HL-60 (cell line): ENCODE results near the gene SMIM28.

Experiments used
- DNase-seq, 2 experiments: peaks; one replicate each; pipeline ENCODE4 v3.0.0-alpha.2; 2010 to 2020; ENCODE audit warnings: low read depth in 1 of 2, low spot score in 1 of 2
- H3K27ac ChIP-seq: fragments of 250-450 bp; sonication (Bioruptor Pico); replicated peaks from 2 replicates; pipeline ENCODE4 v1.5.1; 2020; ENCODE audit warnings: mild to moderate bottlenecking, moderate library complexity
- H3K27me3 ChIP-seq: fragments of 250-450 bp; sonication (Bioruptor Pico); 2 replicates; pipeline ENCODE4 v1.5.1; 2021; ENCODE audit warnings: mild to moderate bottlenecking, moderate library complexity; ENCODE audit not compliant: insufficient read depth, poor library complexity, severe bottlenecking
- H3K4me3 ChIP-seq: replicated peaks from 2 replicates; pipeline ENCODE4 v1.5.1; 2011; ENCODE audit warnings: mild to moderate bottlenecking, control low read depth, low read length; ENCODE audit not compliant: insufficient read depth
- CTCF ChIP-seq: IDR thresholded peaks from one replicate; pipeline ENCODE4 v1.5.1; 2011; ENCODE audit warnings: low read length, control low read depth, inconsistent platforms; ENCODE audit not compliant: insufficient read depth
- GABPA ChIP-seq: IDR thresholded peaks from 2 replicates; pipeline ENCODE4 v1.6.1; 2012; ENCODE audit warnings: low read depth
- POLR2AphosphoS5 ChIP-seq: IDR thresholded peaks from 2 replicates; pipeline ENCODE4 v1.6.1; 2012; ENCODE audit warnings: low read depth
- REST ChIP-seq: IDR thresholded peaks from 2 replicates; pipeline ENCODE4 v1.6.1; 2012; ENCODE audit warnings: low read depth; ENCODE audit not compliant: insufficient replicate concordance
- SPI1 ChIP-seq: IDR thresholded peaks from 2 replicates; pipeline ENCODE4 v1.6.1; 2012; ENCODE audit warnings: low read depth, mild to moderate bottlenecking, borderline replicate concordance

Gene SMIM28

GRCh38 chr6:138418118-138418742 lies 40.5 kb downstream of the SMIM28 start:
- no peak for DNase-seq
- H3K27ac ChIP-seq = no peak overlapping the region
- H3K27me3 ChIP-seq = no peaks in the 10 kb centered on the region
- TF ChIP-seq REST (no peak), SPI1 (no peak), POLR2AphosphoS5 (no peak), GABPA (no peak), CTCF (no peak)
- no peak overlapping the region for H3K4me3 ChIP-seq

GRCh38 chr6:138419766-138420165 lies 42.1 kb downstream of the SMIM28 start:
- Histone ChIP-seq H3K4me3 (no peak overlapping the region), H3K27me3 (no peaks in the 10 kb centered on the region), H3K27ac (no peak overlapping the region)
- DNase-seq = no peak
- no peak for TF ChIP-seq CTCF
- TF ChIP-seq POLR2AphosphoS5 = no peak
- TF ChIP-seq GABPA = no peak
- TF ChIP-seq REST = no peak
- no peak for TF ChIP-seq SPI1

- no peak overlapping the region for H3K4me3 ChIP-seq
- no peaks in the 10 kb centered on the region for H3K27me3 ChIP-seq
- no peak for TF ChIP-seq GABPA
- no peak overlapping the region for H3K27ac ChIP-seq
- DNase-seq = no peak
Observed at GRCh38 chr6:138420356-138420755, 42.7 kb downstream of the SMIM28 start.

GRCh38 chr6:138421089-138421488 lies 43.4 kb downstream of the SMIM28 start:
- no peak for DNase-seq
- Histone ChIP-seq H3K27ac (no peak overlapping the region), H3K4me3 (no peak overlapping the region), H3K27me3 (no peaks in the 10 kb centered on the region)
- no peak for TF ChIP-seq POLR2AphosphoS5
- TF ChIP-seq REST = no peak
- no peak for TF ChIP-seq CTCF
- TF ChIP-seq SPI1 = no peak
- no peak for TF ChIP-seq GABPA
